HG02798 (cell line): Measurements from ENCODE around the gene CEBPE.
A peak's percentile ranks its signal among the peaks of the same experiment; 100 is the strongest.

Experiments
- ATAC-seq: cut with Tn5 transposase; IDR thresholded peaks from one replicate; pipeline ENCODE4 v1.9.1; 2021; ENCODE audit warnings: mild to moderate bottlenecking; ENCODE audit not compliant: unreplicated experiment, poor library complexity

Gene CEBPE

DNA sequence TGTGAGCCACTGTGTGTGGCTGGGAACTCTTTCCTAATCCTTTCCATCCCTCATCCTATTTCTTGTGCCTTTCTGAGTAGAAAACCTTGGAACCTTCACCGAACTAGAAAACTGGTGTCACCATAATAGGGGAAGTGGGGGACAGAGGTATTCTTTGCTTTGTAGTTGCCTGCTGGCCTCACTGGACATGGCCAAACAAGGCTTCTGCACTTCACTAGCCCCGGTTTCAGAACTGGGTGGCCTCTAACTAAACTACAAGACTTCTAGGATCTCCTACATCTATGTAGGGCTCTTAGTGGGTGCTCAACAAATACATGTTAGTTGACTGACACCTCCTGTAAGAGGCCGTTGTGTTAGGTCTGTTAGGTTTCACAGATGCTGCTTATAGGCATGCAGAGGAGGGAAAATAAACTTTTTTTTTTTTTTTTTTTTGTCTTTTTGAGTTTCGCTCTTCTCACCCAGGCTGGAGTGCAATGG, 13.7 kb downstream of the CEBPE start:
- ATAC-seq, result no peak

DNA sequence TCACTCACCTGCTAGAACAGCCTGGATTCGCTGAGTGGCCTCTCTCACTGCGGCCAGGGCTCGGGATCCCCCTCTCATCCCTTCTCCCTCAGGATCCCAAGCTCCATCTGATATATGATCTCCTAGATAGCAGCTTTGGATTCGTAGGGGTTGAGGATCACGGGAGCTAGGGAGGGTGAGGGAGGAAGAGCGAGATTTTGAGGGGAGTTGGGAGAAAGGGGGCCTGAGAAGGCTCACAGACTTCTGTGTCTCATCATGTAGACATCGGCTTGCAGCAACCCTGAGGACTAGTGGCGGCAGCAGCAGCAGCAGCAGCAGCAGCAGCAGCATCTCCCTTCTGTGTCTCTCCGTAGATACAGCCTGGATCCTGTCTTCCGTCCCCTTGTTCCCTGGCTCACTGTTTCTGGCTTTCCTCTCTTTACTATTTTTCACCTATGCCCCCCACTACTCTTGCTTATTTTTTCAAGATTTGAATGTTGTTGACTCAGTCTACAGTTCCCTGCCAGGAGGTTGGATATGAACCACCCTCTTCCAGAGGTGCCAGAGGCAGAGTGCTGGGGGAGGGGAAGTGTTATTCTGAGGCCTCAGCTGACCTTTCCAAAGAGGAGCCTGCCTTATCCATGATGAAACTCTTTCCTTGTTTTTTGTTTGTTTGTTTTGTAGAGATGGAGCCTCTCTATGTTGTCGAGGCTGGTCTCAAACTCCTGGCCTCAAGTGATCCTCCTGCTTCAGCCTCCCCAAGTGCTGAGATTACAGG, 14.3 kb downstream of the CEBPE start, which contains the start of gene CIROP:
Gene CIROP, minus strand, starts transcription at position 399 of the 757 bp plus-strand sequence. Its CDS starts 69 bp downstream, at position 330.
- no peak for ATAC-seq

DNA sequence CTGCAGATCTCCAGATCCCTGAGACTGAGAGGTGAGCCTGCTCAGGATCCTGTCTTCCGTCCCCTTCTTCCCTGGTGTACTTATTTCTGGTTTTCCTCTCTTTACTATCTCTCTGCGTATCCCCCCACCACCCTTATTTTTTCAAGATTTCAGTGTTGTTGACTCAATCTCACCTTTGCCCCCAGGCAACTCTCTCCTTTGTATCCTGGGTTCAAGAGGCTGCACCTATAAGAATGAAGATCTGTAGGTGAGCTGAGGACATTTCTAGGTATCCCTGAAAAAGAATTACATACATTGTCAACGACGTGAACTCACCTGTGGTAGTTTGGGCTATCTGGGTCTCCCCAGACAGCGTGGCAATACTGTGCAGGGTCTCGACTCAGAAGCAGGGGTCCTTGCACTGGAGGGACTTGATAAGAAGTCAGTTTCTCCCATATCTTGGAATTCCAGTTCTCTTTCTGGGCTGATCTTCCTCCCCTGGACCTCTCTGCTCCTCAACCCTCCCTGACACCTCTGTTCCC, 14.9 kb downstream of the CEBPE start:
- no peak for ATAC-seq

DNA sequence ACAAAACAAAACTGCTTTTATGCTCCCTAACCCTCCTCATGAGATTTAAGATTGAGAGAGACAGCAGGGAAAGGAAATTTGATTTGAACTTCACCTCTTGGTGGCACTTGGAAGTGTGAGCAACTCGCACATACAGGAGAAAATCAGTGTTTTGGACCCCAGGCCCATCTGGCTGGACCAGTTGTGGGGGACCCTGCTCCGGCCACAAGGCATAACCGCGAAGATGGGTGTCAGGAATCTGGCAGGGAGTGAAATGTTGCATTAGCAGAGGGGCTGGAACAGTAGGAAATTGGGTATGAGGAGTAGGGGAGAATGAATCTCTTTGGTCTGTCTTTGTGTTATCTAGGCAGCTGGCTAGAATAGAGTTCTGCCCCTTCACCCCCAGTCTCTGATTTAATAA, 15.5 kb downstream of the CEBPE start:
- ATAC-seq, result no peak

DNA sequence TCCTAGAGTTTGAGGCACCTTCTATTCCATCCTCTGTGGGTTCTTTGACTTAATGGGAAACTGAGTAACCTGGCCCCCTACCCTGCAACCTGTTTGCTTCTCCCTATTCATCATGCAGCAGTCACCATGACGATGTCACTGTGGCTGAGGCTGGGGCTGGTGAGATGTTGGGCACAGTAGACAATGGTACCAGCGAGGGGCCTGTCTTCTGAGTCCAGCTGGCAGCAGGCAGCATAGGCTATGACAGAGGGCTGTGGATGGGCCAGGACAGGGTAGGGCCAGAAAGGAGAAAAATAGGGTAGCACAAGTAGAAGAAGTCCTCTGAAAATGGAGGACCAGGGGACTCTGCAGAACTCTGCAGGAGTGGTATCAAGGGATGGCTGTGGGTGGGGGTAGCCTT, 16.3 kb downstream of the CEBPE start:
- no peak for ATAC-seq

DNA sequence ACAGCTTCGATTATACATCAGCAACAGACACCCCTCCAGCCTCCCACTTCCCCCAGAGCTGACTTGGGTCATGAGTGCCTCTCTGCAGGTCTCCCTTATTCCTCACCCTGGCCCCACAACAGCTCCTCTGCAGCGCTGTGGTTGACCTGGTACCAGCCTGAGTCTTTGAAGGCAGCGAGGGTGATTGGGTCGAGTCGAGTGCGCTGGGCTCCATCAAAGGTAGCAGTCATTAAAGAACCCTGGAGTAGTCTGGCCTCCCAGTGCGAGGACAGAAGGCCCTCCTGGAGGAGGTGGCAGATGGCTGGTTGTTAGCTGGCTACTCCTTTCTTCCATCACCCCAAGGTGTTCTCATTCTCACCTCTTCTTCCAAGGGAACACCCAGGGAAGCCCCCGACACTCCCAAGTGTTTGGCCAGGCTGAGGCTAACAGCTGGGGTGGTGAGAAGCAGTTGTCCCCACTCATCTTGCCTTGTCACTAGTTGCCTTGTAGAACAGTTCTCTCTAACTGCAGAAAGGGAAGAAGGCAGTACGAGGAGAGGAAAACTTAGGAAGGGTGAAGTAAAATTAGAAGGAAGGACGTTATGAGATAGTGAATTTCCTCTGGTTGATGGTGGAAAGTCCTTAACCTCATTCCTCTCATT, 16.9 kb downstream of the CEBPE start:
- no peak for ATAC-seq

DNA sequence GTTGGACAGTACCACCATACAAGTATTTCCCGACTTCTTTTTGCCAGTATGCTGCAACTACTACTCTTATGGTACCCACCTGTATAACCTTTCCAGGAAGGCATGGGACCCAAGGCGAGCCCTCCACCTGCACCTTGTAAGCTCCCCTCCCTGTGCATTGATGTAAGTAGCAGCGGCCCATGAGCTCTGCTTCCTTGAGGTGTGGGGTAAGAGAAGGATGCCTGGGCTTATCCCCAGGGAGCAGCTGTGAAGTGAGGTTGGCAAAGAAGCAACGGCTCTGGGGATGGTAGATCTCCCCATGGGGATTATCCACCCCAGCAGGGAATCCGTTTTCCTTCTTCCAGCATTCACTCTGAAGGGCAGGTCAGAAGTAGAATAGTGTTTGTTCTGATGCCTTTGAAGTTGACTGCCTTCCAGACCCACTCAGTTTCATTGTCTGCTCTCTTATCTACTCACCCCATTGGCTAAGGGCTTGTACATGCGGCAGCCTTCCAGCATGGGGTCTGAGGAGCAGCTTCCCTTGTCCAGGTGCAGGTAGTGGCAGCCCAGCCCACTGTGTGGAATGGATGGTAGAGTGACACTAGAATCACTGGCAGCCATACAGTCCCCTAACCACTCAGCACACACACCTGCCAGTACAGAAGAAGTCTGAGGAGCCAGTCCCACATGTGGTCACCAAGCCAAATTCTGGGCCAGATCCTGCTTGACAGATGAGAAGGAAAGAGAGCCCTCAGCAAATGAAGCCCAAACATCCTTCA, 17.7 kb downstream of the CEBPE start:
- no peak for ATAC-seq

DNA sequence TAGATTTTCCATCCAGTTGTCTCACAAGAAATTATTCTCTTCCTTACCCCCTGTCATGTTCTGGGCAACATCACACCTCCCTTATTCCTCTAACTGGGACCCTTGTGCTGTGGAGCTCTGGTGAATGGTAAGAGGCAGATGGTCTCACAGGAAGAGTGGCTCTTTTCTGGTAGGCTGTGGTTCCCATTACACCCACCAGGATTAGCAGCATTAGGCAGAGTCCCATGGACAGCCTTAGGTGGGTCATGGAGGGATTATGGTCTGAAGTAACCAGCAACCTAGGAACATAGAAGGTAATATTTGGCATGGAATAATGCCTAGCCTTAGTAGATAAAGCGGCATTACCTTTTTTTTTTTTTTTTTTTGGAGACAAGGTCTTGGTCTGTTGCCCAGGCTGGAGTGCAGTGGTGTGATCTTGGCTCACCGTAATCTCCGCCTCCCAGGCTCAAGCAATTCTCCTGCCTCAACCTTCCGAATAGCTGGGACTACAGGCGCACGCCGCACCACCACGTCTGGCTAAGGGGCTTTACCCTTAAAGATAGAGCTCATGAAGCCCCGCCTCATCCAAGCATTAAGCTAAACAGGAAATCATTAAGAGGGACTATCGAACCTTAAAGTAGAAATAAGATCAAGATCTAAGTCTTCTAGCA, 19.7 kb downstream of the CEBPE start:
- ATAC-seq, result no peak

DNA sequence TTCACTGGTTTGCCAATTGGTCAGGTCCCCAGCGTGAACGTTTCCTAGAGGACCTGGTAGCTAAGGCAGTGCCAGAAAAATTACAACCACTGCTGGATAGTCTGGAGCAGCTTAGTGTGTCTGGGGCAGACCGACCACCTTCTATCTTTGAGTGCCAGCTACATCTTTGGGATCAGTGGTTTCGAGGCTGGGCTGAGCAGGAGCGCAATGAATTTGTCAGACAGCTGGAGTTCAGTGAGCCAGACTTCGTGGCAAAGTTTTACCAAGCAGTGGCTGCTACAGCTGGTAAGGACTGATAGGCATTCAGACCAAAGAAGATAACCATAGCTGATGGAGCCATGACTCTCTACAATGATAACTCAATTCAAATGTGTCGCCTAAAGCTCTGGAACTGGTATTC, 21.3 kb downstream of the CEBPE start:
- no peak for ATAC-seq

DNA sequence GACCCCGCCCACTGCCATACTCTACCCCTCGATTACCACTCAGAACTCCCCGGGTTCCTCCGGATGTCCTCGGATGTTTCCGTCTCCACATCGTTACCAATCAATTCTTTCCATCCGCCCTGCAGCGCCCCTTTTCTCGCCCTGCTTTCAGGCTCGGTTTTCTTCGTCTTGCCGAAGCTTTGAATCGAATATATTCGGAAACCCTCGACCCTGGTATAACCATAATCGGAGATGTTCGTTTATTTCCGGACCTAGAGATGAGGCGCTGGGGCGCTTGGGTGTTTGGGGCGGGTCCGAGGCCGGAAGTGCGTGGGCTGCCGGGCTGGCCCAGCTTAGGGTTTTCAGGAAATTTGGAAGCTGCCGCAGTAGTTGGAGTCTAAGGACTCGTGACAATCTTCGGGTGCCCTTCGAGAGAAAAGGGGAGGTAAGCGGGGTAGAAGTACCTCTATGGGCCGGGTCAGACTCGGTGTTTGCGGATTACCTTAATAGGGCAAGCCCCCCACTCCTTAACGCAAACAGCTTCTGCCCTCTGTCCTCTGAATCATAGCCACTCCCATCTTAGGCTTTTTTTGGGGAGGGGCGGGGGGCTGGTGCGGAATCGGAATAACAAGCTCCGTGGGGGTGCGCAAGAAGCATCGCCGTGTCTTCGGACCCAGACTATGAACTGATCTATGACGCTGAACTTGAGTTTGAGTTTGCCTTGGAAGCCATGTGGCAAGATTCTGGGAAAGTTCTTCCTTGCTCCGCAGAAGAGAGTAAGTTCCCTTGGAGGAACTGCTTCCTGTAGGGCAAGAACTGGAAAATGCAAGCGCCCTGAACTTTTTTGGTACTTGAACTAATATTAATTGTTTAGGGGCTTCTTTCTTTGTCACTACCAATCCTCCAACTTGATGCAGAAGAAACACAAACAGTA, 23.6 kb downstream of the CEBPE start, which contains the start of gene C14orf119:
Gene C14orf119, plus strand, starts transcription at position 310 of the 913 bp plus-strand sequence. CDS start 2,154 bp downstream, outside the sequence.
- ATAC-seq, result peak; percentile 93

DNA sequence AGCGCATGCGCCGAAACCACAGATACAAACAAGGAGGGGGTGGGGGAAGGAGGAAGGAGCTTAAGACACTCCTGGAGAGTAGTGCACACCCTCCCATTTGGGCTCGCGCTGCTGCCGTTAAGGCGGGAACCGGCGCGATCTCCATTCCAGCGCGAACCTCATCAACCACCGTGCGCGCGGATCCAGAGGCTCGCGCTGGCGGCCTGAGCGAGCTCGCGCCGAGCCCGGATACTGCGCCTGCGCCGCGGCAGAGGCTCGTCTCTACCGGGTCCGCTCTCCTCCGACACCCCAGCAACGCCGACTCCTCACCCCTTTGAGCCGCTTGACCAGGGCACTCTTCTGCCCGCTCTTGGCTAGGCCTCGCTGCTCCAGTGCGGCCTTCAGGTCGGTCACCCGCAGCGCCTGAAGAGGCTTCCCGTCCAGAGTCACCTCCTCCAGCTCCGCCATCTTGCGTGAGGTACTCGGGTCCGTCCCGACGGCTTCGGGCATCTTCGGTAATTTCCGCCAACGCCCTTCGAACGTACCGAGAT, 24.3 kb downstream of the CEBPE start, which contains the start of gene ACIN1:
Gene ACIN1, minus strand, starts transcription at position 471 of the 530 bp plus-strand sequence. Its CDS starts 24 bp downstream, at position 447.
- ATAC-seq, result peak; percentile 40

DNA sequence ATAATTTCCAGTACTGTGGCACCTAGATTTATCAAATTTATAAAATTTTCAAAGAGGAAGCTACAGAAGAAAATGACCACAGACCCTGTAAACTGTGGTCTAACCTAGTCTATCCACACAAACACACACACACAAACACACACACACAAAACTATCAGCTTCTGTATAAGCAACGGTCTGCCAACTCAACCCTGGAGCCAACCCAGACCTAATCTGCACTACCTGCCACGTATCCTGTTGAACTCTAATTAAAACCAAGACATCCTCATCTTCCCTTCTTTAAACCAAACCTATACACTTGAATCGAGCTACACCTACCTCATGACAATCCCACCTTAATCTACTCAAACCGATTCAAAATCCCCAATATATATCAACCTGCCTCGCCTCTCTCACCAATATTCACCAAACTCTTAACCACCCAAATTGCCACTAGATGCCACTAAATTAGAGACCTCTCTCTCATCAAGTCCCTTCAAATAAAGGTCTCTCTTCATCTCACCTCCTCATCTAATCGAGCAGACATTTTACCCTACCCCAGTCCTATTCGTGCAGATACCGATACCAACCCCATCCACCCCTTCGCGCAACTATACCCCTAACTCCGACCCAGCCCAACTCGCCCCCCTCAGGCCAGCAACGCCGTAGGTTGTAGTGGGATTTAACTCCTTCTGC, 24.9 kb downstream of the CEBPE start:
- no peak for ATAC-seq

DNA sequence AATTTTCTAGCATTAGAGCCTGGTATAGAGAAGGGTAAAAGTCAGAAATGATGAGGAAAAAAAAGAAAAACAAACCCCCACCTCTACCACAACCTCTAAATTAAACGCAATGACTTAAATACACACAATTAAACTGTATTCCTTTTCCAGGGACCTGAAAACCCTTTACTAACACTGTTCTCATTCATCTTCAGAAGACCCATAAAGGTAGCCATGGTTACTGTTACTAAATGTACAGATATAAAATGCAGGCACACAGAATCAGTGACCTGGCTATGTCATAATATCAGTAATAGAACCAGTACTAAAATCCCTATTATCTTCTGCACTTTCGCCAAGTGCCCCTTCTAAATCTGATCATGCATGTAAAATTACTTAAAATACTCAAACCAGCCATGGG, 25.5 kb downstream of the CEBPE start:
- no peak for ATAC-seq

DNA sequence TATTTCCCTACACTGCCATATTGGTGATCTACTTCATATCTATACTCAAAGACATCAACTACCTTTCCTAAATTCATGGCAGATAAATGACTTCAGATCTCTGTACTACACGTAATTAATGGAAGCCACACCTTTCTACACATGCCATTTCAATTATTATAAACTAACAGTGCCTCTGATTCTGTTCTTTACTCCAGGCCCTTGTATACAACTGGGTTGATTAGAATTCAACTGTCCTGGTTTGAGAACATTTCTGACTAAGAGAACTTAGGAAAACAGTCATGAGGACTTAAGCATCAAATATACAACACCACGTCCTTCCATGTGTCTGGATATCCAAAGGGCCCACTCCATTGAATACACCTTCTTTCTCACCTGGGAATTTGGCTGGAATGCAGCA, 26.0 kb downstream of the CEBPE start:
- no peak for ATAC-seq

DNA sequence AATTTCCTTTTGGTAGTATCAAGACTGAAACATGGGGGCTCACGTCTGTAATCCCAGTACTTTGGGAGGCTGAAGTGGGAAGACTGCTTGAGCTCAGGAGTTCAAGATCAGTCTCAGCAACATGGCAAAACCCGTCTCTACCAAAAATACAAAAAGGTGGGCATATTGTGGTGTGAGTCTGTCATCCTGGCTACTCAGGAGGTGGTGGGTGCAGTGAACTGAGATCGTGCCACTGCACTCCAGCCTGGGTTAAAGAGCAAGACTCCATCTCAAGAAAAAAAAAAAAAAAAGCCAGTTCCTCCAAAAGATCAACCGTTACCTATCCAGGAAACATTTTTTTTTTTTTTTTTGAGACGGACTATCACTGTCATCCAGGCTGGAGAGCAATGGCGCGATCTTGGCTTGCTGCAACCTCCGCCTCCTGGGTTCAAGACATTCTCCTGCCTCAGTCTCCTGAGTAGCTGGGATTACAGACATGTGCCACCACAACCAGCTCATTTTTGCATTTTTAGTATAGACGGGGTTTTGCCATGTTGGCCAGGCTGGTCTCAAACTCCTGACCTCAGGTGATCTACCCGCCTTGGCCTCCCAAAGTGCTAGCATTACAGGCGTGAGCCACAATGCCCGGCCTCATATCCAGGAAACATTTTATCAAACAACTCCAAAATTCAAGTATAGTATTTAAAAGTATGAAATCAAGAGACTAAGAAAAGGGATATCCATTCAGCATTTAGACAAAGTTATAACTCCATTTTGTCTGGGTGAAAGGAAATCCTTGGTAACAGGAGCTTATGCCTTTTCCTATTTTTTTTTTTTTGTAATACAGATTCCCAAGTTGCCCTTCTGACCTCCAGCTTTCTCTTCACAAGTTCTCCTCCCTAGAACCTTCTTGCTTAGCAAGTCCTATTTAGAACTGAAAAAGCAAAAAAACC, 27.5 kb downstream of the CEBPE start:
- no peak for ATAC-seq

DNA sequence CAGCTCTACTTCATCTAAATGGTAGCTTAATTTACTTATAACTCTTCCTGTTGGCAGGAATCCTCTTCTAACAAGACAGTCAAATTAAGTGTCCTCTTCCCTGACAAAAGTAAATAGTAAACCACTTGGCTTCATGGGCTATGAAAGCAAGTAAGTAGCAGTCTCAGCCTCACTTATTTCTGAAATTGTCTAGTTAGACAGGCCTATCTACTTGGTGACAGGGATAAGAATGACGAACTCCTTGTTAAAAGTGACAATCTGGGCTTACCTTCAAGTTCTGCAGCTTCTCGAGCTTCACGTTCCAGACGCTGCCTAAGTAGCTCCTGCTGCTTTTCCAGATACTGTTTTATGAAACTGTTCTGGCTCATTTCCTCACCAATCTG, 28.8 kb downstream of the CEBPE start:
- ATAC-seq, result no peak
